Mucosa of descending colon (tissue), 3 donors: ENCODE data around the gene PFKFB3. TPM values are rescaled to one million over a fixed set of nuclear protein-coding genes. Genes with fewer than 3 reads are reported as not detected.
"Not testable (repeated sequence)": the region's sequence is repeated elsewhere in the genome, so short reads cannot be mapped to it uniquely, and the experiment has no call there.

Experiments
- ATAC-seq: fragments of 200-7000 bp; cut with Tn5 transposase; one replicate; pipeline ENCODE4 v1.9.1; 2020; ENCODE audit warnings: mild to moderate bottlenecking, moderate library complexity
- DNase-seq, 3 donors: peaks; one replicate each; pipeline ENCODE4 v3.0.0-alpha.2; 2020
- H3K36me3 ChIP-seq: fragments of 200-600 bp; one replicate; pipeline ENCODE4 v1.8.0; 2021; ENCODE audit warnings: low read depth, mild to moderate bottlenecking
- H3K4me1 ChIP-seq: fragments of 200-600 bp; one replicate; pipeline ENCODE4 v1.8.0; 2021; ENCODE audit warnings: low read depth, mild to moderate bottlenecking
- H3K4me3 ChIP-seq: fragments of 200-600 bp; one replicate; pipeline ENCODE4 v1.8.0; 2021; ENCODE audit warnings: mild to moderate bottlenecking
- H3K9me3 ChIP-seq: fragments of 200-600 bp; one replicate; pipeline ENCODE4 v1.8.0; 2021; ENCODE audit warnings: mild to moderate bottlenecking
- intact Hi-C, 2 donors: fragments of 100-400 bp; cut with DNase I in 1 of 2; cut with micrococcal nuclease in 1 of 2; formaldehyde crosslinking; loops; one replicate each; pipeline versions ENCODE4 v1.11.0 to v1.11.1; 2022; cut with DNase I, micrococcal nuclease
- total RNA-seq, 3 donors: library from RNA; stranded (reverse); fragmentation: NEBNext Ultra II Directional in 2 of 3; extraction: Animal tissue kit (Norgen Biotek cat#: 25700) in 2 of 3; gene quantifications; one replicate each; pipeline versions ENCODE4 v1.2.1 to v1.2.4, GENCODE V29; 2021 to 2023
- TF ChIP-seq, protein P1 (sequence below): fragments of 200-600 bp; IDR thresholded peaks from one replicate; pipeline ENCODE4 v1.8.0; 2022; ENCODE audit warnings: antibody characterized with exemption, mild to moderate bottlenecking
- donor health status: DM: no; HTN: no; CAD: no; lungs with moderate emphysema.
- donor health status: DM: no; HTN: no; CAD: no.
- donor health status: DM: no; HTN: yes; CAD: no.

Gene PFKFB3
- total RNA-seq, 3 donors from 2014 or later = 19.3 to 39.0 (median 21.7) TPM

DNA sequence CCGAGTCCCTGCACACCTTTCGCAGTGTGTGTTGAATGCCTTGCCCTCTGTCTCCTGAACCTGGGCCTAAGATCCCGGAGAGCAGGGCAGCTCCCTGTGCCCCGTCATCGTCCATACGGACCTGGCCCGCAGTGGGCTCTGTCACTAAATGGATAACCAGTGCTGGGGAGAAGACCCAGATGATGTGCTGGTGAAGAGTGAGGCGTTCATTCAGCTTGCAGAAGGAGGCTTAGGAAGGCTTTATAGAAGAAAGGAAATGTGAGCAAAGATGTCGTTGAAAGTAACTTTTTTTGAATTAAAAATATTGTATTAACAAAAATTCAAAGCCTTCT lies 34.4 kb downstream of the PFKFB3 start:
- intact Hi-C loops = no loop called here
- Histone ChIP-seq H3K4me3 (no peak overlapping the region), H3K36me3 (no peaks in the 10 kb centered on the region), H3K9me3 (no peaks in the 10 kb centered on the region), H3K4me1 (no peaks in the 10 kb centered on the region)
- TF ChIP-seq, protein P1, sequence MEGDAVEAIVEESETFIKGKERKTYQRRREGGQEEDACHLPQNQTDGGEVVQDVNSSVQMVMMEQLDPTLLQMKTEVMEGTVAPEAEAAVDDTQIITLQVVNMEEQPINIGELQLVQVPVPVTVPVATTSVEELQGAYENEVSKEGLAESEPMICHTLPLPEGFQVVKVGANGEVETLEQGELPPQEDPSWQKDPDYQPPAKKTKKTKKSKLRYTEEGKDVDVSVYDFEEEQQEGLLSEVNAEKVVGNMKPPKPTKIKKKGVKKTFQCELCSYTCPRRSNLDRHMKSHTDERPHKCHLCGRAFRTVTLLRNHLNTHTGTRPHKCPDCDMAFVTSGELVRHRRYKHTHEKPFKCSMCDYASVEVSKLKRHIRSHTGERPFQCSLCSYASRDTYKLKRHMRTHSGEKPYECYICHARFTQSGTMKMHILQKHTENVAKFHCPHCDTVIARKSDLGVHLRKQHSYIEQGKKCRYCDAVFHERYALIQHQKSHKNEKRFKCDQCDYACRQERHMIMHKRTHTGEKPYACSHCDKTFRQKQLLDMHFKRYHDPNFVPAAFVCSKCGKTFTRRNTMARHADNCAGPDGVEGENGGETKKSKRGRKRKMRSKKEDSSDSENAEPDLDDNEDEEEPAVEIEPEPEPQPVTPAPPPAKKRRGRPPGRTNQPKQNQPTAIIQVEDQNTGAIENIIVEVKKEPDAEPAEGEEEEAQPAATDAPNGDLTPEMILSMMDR = no peak
- ATAC-seq (no peak), DNase-seq (no peak)

DNA sequence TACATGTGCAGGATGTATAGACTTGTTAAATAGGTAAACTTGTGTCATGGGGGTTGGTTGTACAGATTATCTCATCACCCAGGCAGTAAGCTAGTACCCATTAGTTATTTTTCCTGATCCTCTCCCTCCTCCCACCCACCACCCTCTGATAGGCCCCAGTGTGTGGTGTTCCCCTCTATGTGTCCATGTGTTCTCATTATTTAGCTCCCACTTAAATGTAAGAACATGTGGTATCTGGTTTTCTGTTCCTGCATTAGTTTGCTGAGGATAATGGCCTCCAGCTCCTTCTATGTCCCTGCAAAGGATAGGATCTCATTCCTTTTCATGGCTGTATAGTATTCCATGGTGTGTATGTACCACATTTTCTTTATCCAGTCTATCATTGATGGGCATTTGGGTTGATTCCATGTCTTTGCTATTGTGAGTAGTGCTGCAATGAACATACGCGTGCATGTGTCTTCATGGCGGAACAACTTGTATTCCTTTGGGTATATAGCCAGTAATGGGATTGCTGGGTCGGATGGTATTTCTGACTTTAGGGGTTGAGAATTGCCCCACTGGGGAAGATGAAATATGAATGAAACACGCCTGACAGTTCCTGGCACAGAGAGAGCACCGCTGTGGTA lies 36.0 kb downstream of the PFKFB3 start:
- H3K4me3 ChIP-seq, ATAC-seq, H3K36me3 ChIP-seq, H3K9me3 ChIP-seq, H3K4me1 ChIP-seq, DNase-seq, intact Hi-C loops: not testable (repeated sequence)

DNA sequence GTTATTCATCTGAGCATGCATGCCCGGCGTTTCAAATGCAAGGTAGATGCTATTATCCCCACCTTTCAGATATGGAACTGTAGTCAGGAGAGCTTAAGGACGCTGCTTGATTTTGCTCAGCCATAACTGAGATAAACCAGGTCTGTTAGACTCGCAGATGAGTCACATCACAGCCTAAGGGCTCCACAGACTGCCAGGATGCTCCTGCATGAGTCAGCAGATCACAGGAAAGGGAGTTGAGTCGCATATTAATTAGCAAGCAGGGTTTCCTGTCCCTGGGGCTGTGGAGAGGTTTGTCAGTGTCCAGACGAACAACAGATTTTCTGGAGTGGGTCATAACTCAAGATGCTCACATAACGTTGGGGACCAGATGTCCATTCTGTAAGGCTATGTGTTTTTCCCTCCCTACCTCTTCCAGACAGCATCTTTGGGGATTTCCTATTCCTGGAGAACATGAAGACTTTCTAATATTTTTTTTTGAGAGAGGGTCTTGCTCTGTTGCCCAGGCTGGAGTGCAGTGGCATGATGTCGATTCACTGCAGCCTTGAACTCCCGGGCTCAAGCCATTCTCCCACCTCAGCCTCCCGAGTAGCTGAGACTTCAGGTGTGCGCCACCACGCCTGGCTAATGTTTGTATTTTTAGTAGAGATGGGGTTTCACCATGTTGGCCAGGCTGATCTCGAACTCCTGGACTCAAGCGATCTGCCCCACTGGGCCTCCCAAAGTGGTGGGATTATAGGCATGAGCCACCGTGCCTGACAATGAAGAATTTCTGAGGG lies 36.7 kb downstream of the PFKFB3 start:
- TF ChIP-seq, protein P1 = no peak
- no peak overlapping the region for H3K4me3 ChIP-seq
- intact Hi-C loops = no loop called here
- ATAC-seq = peak; percentile 80
- H3K4me1 ChIP-seq = no peaks in the 10 kb centered on the region
- no peaks in the 10 kb centered on the region for H3K36me3 ChIP-seq
- DNase-seq = peak in 1 of 3 donors; percentile 37
- H3K9me3 ChIP-seq = no peaks in the 10 kb centered on the region

DNA sequence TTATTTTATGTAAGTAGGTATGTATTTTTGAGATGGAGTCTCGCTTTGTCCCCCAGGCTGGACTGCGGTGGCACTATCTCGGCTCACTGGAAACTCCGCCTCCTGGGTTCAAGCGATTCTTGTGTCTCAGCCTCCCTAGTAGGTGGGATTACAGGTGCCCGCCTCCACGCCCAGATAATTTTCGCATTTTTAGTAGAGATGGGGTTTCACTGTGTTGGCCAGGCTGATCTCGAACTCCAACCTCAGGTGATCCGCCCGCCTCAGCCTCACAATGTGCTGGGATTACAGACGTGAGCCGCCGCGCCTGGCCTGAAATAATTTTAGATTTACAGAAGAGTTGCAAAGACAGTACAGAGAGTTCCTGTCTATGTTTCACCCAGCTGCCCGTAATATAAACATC lies 37.5 kb downstream of the PFKFB3 start:
- DNase-seq (no peak), ATAC-seq (no peak)

DNA sequence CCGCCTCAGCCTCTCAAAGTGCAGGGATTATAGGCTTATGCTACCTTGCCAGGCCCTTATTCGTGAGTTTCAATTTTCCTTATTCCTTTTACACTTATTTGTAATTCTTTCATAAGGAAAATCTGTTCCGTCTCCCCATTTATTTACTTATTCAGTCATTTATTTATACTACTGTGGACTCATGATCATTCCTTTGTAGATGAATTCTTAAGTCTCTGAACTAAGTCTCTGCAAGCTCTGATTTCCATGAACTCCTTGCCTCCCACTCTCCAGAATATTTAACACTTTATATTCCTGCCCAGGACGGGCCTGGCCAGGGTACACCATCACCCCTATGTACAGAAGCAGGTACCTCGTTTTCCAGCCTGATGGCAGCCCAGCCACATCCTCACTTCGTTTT lies 39.4 kb downstream of the PFKFB3 start:
- DNase-seq (no peak), ATAC-seq (no peak)
- H3K36me3 ChIP-seq = no peaks in the 10 kb centered on the region
- H3K4me1 ChIP-seq = no peaks in the 10 kb centered on the region
- H3K9me3 ChIP-seq = no peaks in the 10 kb centered on the region
- TF ChIP-seq, protein P1 = no peak
- no peak overlapping the region for H3K4me3 ChIP-seq
- intact Hi-C loops = no loop called here

More for the DNA sequence above, 37.5 kb downstream of the PFKFB3 start:
- Histone ChIP-seq H3K36me3 (no peaks in the 10 kb centered on the region), H3K4me3 (no peak overlapping the region), H3K9me3 (no peaks in the 10 kb centered on the region), H3K4me1 (no peaks in the 10 kb centered on the region)
- intact Hi-C loops = no loop called here
- TF ChIP-seq, protein P1 = no peak

DNA sequence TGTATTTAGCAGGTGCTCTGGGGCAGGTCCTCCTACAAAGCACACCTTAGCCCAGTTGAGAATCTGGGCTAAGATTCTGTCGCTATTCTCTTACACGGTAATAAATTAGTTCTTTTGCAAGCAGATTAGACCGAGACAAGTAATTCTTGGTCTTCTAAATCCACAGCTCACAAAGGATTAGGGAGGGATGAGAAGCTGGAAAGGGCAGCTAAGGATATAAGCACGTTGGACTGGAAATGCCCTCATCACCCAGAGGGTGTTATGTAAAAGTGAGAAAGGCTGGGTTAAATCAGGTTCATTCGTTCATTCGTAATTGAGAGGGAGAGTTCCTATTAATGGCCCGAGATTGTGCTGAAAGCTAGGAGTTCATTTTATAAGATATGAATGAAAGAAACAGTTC lies 41.8 kb downstream of the PFKFB3 start:
- Histone ChIP-seq H3K9me3 (no peaks in the 10 kb centered on the region), H3K4me3 (no peak overlapping the region), H3K36me3 (no peaks in the 10 kb centered on the region), H3K4me1 (no peaks in the 10 kb centered on the region)
- ATAC-seq (no peak), DNase-seq (no peak)
- intact Hi-C loops = no loop called here
- TF ChIP-seq, protein P1 = no peak
